Central memory CD4-positive, alpha-beta T cell (primary cell): ENCODE measurements around the gene TLE4.
"Not testable (repeated sequence)": the region's sequence is repeated elsewhere in the genome, so short reads cannot be mapped to it uniquely, and the experiment has no call there.

Experiments
- DNase-seq: peaks from one replicate; pipeline ENCODE4 v3.0.0; 2022

The TLE4 gene

DNA sequence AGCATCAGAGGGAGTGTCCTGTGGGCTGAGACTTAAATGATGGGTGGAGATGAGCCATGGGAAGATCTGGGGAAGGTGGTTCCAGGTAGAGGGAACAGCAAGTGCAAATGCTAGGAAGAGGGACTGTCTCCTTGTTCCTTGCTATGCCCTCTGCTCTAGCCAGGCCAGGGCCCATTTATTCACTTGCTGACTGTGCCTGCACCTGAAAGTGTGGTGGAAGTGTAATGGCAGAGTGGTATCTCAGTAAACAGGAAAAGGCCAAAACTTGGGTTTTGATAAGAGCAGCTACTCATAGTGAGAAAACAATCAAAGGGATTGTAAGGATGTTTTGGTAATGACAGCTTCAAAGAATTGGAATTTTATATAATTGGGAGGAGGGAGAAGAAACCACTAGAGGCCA, 32.4 kb downstream of the TLE4 start:
- no peak for DNase-seq

DNA sequence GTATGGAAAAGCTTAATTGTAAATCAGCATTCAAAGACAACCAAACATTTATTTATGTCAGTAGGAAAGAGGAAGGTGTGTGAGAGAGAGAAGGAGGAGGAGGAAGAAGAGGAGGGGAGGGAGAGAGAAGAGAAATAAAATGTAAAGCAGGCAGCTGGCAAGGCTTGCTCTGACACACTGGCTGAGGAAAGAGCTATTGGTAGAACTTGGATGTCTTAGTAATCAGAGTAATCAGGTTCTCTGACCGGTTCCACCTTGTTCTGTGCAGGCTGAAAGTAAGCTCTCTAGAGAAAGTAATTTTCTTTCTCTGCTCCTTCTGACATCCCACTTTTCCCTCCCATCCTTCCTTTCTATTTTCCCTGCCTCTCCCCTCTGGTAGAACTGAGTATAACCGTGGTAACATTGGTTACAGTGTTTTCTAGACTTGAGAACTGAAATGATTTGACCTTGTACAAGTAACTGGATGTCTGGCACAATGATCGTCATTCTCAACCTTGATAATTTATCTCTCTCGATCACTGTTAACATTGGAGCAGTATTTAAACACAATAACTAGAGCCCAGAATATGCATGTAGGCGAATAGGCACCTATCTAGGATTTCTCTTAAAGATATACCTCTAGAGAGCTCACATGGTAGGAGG, 33.3 kb downstream of the TLE4 start:
- DNase-seq = no peak

DNA sequence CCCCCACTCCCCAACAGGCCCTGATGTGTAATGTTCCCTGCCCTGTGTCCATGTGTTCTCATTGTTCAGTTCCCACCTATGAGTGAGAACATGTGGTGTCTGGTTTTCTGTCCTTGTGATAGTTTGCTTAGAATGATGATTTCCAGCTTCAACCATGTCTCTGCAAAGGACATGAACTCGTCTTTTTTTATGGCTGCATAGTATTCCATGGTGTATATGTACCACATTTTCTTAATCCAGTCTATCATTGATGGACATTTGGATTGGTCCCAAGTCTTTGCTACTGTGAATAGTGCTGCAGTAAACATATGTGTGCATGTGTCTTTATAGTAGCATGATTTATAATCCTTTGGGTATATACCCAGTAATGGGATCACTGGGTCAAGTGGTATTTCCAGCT, 34.8 kb downstream of the TLE4 start:
- DNase-seq = not testable (repeated sequence)

DNA sequence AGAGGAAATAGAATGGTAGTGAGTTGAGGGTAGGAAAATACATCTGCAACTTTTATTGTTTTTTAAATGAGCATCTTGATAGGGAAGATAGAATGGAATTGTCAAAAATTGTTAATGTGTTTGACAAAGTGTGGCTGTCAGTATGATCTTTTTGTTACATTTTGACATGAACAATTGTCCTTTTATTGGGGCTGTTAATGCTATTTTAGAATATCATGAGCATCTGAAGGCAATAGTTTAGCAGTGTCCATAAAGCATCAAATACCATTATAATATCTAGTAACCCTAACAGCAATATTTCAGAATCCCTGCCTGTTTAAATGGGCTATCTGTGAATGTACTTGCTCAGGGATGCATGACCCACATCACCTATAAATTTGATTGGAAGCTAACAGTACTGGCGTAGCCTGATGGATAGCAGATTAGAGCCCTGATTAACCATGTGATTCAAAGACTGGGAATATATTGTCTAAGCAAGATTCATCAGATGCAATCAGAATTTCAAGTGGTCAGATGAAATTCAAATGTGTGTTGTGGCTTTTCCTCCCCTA, 37.8 kb downstream of the TLE4 start:
- DNase-seq = no peak

DNA sequence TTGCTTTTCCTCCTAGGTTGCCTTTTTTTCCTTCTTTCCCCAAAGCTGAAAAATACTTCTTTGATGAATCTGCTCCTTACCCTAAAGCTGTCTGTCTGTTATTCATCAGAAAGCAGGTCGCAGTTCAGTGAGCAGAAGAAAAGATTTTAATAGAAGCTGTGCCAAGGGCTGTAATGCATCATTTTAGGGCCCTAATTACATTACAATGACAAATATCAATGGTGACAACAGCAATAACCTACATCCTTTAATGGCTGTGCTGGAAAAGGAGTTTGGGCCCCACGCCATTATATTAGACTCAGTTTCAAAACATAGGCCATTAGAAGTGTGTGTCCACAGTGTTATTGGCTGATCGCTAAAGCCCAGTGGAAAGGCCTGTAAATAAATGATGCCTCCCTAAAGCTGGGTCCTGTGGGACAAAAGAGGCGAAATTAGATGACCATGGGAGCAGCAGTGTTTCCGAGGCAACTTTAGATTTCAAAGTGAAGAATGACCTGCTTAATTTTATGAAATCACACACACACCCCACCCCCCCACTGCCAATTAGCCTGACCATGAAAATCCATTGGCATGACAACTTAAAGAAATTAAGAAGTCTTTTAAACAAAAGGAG, 38.4 kb downstream of the TLE4 start:
- no peak for DNase-seq

DNA sequence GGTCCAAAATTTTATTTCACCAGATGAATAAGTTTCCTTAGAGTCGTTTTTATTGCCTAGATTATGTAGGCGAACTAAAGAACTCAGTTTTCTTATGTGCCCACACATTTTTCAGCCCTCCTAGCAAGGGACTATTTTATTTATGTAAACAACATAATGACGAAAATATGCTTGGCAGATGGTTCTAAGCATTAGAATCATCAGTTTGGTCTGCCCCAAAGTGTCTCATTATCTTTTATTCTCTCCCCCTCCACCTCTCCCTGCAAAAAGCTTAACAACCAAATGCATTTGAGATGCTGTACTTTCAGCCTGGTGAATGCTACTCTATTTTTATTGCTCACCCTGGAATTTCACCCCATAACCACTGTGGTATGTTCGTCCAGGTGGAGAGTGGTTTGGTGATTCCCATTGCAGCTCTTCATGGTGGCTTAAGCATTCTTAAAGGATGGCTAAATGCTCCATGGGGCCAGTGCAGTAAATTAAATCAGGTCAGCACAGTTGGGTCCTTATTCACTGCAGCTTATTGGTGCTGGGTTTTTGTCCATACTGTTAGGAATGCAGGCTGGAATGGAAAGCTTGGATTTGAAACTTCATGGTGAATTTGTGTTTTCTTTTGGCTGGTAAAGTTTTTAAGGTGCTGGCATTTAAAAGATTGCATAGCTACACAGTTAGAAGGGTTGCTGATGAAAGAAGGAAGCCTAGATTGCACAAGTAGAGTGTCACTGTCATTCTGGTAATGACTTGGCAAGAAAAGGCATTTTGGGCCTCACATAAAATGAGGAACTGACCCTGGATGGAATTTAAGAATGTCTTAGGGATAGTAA, 39.2 kb downstream of the TLE4 start:
- DNase-seq = no peak

DNA sequence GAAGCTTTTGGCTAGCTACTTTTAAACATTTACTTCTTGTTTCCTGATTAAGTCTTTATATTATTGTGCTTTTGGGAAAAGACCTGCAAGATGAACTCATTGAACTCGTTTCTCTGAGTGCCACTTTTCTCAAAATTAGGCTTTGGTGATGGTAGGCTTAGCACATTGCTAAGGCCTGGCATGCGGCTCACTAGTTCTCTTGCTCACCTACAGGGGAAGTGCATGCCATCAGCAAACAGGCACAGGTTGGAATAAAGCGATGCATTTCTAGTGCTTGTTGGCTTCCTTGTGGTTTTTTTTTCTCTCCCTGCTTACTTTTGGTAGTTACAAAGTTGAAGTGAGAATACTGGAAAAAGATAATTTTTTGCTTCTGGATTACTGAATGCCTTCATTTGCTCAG, 41.4 kb downstream of the TLE4 start:
- DNase-seq = no peak

DNA sequence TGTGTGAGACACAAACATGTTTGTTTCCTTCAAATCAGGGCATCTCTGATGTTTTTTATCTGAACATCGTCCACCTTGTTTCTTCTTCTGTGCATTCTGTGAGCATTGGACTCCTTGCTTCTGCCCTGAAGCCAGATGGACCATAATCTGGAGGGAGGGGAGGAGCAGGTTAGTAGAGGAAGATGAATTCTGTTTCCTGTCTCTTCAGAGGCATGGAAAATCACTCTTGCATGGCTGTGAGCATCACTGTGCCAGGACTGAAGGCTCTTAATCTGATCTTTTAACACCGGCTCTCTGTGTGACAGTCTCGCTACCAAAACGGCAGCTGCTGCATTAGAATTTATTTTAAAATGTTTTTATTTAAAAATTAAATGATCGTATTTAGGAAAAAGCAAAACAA, 43.3 kb downstream of the TLE4 start:
- no peak for DNase-seq

DNA sequence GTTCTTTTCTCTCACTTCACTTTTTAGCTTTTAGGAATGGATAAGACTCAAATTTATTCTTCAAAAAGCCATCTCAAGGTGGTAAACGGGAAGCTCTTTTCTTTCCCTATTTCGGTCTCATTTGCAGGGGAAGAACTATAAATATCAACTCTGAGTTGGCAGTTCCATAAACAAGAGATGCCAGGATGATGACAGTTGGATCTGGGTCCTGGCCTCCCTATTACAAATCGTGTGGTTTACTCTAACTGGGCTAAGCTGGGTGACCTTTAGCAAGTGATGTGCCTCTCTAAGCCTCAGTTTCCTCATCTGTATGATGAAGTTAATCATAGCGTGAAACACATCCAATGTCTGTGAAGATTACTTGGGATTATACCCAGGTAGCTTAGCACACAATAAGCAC, 44.2 kb downstream of the TLE4 start:
- no peak for DNase-seq

DNA sequence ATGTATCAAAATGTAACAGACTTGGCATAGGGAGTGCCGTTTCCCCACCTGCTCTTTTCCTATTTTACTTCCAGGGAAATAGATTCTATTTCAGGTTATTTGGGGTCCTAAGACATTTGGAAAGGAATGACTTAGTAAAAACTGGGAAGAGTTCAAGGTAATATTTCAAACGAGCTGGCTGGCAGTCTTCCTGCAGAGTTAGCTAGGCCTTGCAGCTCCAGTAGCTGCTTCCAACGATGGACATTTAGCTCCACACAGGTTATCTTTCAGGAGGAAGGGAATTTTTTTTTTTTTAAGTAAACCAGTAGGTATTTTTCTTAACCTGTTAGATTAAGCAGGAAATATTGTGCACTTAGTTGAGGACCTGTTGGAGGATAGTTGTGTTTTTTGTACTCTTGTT, 45.2 kb downstream of the TLE4 start:
- DNase-seq = no peak

DNA sequence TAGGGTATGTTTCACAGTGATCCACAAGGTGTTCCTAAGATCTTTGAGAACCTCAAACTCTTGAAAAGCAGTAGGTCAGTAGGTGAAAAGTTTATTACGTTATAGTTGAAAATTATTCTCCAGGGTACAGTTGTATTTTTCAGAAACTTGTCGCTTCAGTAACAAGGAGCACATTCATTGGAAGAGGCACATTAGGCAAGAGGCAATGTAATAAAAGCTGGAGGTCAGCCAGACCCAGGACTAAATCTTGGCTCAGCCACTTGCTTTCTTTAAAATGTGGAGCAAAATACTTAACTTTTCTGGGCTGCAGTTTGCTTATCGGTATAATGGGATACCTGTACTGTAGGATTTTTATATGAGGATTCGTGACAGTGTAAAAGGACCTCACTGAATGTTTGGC, 45.6 kb downstream of the TLE4 start:
- no peak for DNase-seq

DNA sequence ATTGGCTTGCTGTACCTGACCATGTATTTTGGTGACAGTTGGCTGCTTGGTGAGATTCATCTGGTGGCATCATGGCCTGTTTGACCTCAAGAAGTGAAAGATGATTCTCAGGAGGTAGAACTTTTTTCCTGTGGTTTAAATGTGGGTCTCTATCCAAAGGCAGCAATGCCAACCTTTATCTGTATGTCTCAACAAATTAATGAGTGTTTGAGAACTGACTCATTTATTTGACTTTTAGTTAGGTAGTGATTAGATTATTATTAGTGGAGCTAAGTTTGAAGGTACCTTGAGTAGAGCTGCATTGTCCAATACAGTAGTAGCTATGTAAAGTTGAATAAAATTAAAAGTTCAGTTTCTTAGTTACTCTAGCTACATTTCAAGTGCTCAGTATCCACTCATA, 48.2 kb downstream of the TLE4 start:
- no peak for DNase-seq

DNA sequence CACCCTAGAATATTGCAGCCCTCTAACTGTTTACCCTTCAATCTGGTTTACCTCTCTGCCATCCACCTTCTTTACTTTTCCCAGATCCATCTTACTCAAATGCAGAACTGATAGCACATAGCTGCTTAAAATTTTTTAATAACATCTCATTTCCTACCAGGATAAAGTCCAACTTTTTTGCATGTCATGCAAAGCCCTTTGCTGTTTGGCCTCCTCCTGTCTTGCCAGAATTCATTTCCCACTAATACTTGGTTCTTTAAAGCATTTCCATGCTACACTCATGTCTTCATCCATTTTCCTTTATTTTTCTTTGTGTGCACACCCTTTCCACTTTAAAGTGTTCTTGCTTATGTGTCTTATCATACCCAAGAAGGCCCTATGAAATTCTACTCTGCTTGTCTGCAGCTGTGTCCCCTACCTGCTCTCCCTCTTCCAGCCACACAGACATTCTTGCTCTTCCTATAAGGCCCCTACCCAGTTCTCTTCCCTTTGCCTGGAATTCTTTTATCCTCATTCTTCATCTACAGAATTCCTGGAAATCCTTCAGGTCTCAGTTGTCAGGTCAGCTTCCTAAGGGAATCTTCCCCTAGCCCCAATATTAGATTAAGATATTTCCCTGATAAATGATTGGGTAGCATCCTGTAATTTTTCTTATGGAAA, 50.3 kb downstream of the TLE4 start:
- DNase-seq = no peak

DNA sequence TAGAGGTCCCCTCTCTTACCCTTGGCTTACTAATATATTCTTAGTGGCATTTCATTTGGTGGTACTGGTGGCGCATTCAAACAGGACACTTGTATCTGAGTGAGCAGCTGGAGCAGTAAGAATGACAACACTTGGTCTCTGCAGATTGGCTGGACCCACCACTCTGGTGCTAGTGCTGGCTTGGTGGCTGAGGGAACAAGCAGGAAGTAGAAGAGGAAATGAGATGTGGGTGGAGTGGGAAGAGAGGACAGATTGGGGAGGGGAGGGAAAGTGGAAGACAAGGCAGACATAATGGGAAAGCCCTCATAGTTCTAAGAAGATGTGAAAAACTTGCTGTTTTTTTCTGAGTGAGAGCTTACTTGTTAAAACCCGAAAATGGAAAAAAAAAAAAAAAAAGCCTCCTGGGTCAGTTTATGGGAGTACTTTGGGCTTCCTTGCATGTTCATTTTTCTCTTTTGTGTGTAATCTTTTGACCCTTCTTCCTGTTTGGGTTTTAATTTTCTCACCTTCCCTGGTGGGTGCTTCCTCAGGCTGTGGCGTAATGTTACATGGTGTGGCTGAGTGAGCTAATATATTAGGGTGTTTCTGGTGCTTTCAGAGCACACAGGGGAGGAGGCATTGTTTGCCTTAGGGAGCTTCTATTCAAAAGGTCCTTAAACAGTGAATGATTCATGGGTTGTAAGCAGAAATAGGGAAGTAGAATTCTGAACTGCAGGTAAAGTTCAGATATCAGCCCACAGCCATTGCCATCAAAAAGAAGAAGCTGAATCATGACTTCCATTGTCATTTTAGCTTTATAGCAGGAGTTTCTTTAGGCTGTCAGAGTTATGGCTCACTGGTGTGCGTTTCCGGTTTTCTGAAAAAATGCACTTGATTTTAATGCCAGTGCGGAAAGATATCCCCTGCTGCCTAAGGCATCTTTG, 52.3 kb downstream of the TLE4 start:
- peak; percentile 44 for DNase-seq

DNA sequence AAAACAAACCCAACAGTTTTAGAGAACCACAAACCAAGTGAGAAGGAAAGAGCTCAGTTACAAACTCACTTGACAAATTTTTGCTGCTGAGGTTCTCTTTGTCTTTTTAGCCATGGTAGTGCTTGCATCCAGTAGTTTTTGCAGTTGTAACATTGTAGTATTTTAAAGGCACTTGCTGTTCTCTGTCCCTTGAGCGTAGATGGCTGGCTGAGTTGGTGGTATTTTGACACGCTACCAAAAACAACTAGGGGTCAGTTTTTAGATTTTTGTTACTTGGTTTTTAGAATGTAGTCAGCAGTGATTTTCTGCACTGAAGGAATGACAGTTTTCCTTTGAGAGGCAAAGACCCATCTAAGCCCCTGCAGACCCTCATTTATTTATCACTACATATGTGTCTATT, 58.0 kb downstream of the TLE4 start:
- DNase-seq = no peak

DNA sequence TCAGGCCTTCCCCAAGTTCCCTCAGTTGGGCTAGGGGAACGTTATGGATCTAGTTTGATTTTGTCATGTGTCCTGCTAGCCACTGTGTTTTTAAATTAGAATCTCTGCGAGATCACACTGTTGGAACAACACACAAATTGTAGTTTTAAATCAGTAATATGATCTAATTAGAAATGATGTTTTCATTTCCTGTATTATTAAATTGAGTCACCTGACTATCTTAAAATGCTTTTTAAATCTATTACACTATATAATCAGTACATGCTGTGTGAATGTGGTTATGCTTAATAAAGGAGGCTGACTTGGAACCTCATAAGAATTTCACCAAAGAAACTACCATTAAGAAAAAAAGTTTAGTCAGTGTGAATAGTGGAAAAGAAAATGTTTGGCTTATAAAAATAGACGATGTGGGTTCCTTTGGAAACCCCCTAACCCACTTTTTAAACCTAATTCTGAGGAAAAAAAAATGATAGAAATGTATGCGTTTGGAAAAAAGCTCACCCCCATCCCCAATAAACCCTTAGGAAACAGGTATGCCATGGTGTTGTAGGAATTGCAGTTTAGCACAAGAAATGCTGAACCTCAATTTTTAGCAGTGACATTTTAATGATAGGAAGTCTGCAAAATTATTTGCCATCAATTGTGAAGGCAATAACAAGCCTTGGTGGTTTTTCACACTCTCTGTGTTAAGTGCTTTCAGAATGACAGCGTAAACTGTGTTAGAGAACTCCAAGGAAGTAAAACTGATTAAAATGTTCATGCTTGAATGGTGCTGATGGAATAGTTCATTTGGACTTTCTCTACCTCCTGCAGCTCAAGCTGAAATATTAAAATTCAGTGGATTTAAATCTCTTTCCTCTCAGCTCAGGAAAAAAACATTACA, 59.0 kb downstream of the TLE4 start:
- no peak for DNase-seq

DNA sequence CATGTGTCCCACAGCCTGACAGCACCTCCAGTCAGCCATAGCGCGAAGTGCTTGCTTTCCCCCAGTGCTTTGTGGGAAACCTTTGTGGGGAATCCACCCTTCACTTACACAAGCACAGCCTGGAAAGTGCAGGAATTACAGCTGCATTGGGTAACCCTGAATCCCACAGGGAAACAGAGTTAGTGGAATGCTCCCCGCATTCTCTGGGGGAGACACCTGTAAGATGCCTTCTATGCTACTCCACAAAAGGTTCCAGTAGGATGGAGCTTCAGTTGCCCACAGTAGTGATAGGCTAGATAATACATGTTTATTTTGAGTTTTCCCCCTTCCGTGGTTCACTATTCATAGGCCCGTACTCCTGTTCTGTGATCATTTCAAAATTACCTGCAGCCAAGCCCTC, 60.3 kb downstream of the TLE4 start:
- DNase-seq = no peak

DNA sequence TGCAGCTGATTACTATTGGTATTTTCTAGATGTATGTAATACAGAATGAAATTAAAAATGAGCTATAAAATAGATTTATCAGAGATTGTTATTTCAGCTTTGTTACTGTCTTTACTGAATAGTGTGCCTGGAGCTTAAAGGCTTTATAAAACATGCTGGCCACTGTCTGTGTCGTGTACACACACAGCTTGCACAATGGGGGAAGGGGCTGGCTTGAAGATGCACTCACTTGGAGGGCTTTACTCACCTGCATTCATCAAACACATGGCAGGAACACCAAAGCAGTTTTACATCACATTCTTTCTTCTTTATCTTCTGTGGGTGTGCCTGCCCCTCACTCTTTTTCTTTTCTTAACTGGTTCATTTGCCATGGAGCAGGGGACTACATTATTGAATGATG, 60.9 kb downstream of the TLE4 start:
- no peak for DNase-seq

DNA sequence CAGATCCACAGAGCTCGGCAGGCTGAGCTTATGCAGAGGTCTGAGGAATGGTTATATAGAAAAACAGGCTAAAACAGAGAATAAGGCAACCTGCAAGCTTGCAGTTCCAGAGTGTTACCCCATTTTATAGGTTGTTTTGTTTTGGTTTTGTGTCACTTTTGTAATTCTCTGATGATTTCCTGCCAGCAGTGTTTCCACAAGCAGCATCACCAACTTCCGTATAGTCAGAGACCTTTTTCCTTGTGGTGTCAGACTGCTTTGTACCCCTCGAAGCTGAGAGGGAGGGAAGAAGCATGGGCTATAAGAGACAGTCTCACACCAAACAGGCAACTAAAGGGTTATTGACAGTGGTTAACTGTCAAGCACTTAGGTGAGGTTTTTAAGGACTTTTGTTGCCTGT, 61.8 kb downstream of the TLE4 start:
- DNase-seq = no peak

DNA sequence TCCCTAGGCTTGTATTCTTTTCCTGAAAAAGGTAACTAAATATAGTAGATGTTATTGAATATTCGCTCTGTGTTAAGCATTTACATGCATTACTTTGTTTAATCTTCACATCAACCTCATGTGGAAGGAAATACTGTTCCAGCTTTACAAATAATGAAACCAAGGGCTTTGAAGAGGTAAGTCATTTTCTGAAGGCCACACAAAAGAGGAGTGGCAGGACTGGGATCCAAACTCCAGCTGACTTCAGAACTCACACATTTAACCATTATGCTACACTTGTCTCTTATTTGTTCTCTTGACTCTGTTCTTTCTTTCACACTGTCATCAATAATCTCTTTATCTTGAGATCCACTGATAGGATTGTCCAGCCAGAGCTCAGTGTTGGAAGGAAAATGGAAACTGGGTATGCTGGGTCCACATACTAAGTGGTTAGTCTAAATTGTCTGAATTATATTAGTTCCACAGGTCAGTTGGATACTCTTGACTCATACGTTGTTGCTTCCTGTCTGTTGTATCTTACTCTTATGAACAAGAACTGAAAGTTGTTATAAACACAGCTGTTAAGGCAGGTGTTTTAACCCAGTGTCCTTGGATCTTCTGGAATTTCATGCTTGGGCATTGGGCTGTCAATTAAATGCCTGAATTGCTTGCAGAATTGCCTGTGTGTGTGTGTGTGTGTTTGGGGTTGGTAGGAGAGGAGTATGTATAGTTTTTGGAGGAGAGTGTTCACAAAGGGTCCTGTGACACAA, 65.6 kb downstream of the TLE4 start:
- no peak for DNase-seq
